ENCODE measurements around the gene FBXL7.
A peak's percentile ranks its signal among the peaks of the same experiment; 100 is the strongest.

Gene FBXL7

GRCh38 chr5:15737871-15738664, 238.1 kb downstream of the FBXL7 start:
- DNase-seq (ENCODE audit: low read depth), result peak; percentile 24
- no peak for TF ChIP-seq CTCF (IDR thresholded peaks at IDR 0.05; ENCODE audit: low read length, missing control alignments)

GRCh38 chr5:15740383-15740782, 240.4 kb downstream of the FBXL7 start:
- no peak for DNase-seq (ENCODE audit: low read depth)
- TF ChIP-seq CTCF (IDR thresholded peaks at IDR 0.05; ENCODE audit: low read length, missing control alignments), result no peak
- no peak overlapping the region for H3K4me3 ChIP-seq (replicated peaks; ENCODE audit: low read depth, low read length)

More at GRCh38 chr5:15737871-15738664, 238.1 kb downstream of the FBXL7 start:
- no peak overlapping the region for H3K4me3 ChIP-seq (replicated peaks; ENCODE audit: low read depth, low read length)

- no peak overlapping the region for H3K4me3 ChIP-seq (replicated peaks; ENCODE audit: low read depth, low read length)
- no peak for DNase-seq (ENCODE audit: low read depth)
- no peak for TF ChIP-seq CTCF (IDR thresholded peaks at IDR 0.05; ENCODE audit: low read length, missing control alignments)
These were observed 241.6 kb downstream of the FBXL7 start for GRCh38 chr5:15741591-15741990.

- H3K4me3 ChIP-seq (replicated peaks; ENCODE audit: low read depth, low read length), result no peak overlapping the region
- TF ChIP-seq CTCF (IDR thresholded peaks at IDR 0.05; ENCODE audit: low read length, missing control alignments), result no peak
- DNase-seq (ENCODE audit: low read depth), result peak; percentile 23
These were observed 246.9 kb downstream of the FBXL7 start for GRCh38 chr5:15746833-15747232.

- DNase-seq (ENCODE audit: low read depth), result no peak
- no peak overlapping the region for H3K4me3 ChIP-seq (replicated peaks; ENCODE audit: low read depth, low read length)
- TF ChIP-seq CTCF (IDR thresholded peaks at IDR 0.05; ENCODE audit: low read length, missing control alignments), result no peak
These were observed 248.3 kb downstream of the FBXL7 start for GRCh38 chr5:15748266-15748665.

- H3K4me3 ChIP-seq (replicated peaks; ENCODE audit: low read depth, low read length), result peak overlapping the region; percentile 59
- peak; percentile 72 for DNase-seq (ENCODE audit: low read depth)
- no peak for TF ChIP-seq CTCF (IDR thresholded peaks at IDR 0.05; ENCODE audit: low read length, missing control alignments)
These were observed 252.8 kb downstream of the FBXL7 start for GRCh38 chr5:15752663-15753285.

All from fibroblast of pulmonary artery (primary cell).